ENCODE measurements around the gene PTPRM.

Gene PTPRM

GRCh38 chr18:7808992-7809391 is 241.9 kb downstream of the PTPRM start:
- H3K9ac ChIP-seq (ENCODE audit: low read depth, low read length): no peak overlapping the region
- H3K36me3 ChIP-seq (ENCODE audit: control insufficient read depth, insufficient read depth, low read length): no peaks in the 10 kb centered on the region
- H3K4me1 ChIP-seq (ENCODE audit: control insufficient read depth, insufficient read depth, low read length): peaks cover 22% of the 10 kb centered on the region
- H3K27me3 ChIP-seq (ENCODE audit: control insufficient read depth, insufficient read depth, low read length): no peaks in the 10 kb centered on the region
- no peak overlapping the region for H3K4me3 ChIP-seq (ENCODE audit: low read depth, low read length)
- H3K27ac ChIP-seq (ENCODE audit: low read depth, low read length): no peak overlapping the region
- peaks cover 2% of the 10 kb centered on the region; the same call in 1 of the 2 replicates for H3K9me3 ChIP-seq (ENCODE audit: control insufficient read depth, insufficient read depth, low read length)

GRCh38 chr18:7809455-7809854 is 242.3 kb downstream of the PTPRM start:
- H3K4me3 ChIP-seq (ENCODE audit: low read depth, low read length): no peak overlapping the region
- H3K27me3 ChIP-seq (ENCODE audit: control insufficient read depth, insufficient read depth, low read length): no peaks in the 10 kb centered on the region
- no peak overlapping the region for H3K9ac ChIP-seq (ENCODE audit: low read depth, low read length)
- H3K27ac ChIP-seq (ENCODE audit: low read depth, low read length): no peak overlapping the region
- H3K9me3 ChIP-seq (ENCODE audit: control insufficient read depth, insufficient read depth, low read length): peaks cover 7% of the 10 kb centered on the region
- peaks cover 22% of the 10 kb centered on the region for H3K4me1 ChIP-seq (ENCODE audit: control insufficient read depth, insufficient read depth, low read length)
- H3K36me3 ChIP-seq (ENCODE audit: control insufficient read depth, insufficient read depth, low read length): no peaks in the 10 kb centered on the region

- Histone ChIP-seq H3K9ac (ENCODE audit: low read depth, low read length) (no peak overlapping the region), H3K27me3 (ENCODE audit: control insufficient read depth, insufficient read depth, low read length) (no peaks in the 10 kb centered on the region), H3K4me1 (ENCODE audit: control insufficient read depth, insufficient read depth, low read length) (peaks cover 22% of the 10 kb centered on the region), H3K36me3 (ENCODE audit: control insufficient read depth, insufficient read depth, low read length) (no peaks in the 10 kb centered on the region), H3K9me3 (ENCODE audit: control insufficient read depth, insufficient read depth, low read length) (peaks cover 11% of the 10 kb centered on the region), H3K27ac (ENCODE audit: low read depth, low read length) (no peak overlapping the region), H3K4me3 (ENCODE audit: low read depth, low read length) (no peak overlapping the region)
Observed at GRCh38 chr18:7809978-7810377, 242.9 kb downstream of the PTPRM start.

GRCh38 chr18:7812431-7813063 is 245.4 kb downstream of the PTPRM start:
- Histone ChIP-seq H3K27ac (ENCODE audit: low read depth, low read length) (no peak overlapping the region), H3K4me3 (ENCODE audit: low read depth, low read length) (no peak overlapping the region)

GRCh38 chr18:7813131-7813530 is 246.0 kb downstream of the PTPRM start:
- peaks cover 15% of the 10 kb centered on the region; the same call in 1 of the 2 replicates for H3K4me1 ChIP-seq (ENCODE audit: control insufficient read depth, insufficient read depth, low read length)
- no peaks in the 10 kb centered on the region for H3K36me3 ChIP-seq (ENCODE audit: control insufficient read depth, insufficient read depth, low read length)
- H3K9me3 ChIP-seq (ENCODE audit: control insufficient read depth, insufficient read depth, low read length): peaks cover 22% of the 10 kb centered on the region
- no peak overlapping the region for H3K4me3 ChIP-seq (ENCODE audit: low read depth, low read length)
- no peak overlapping the region for H3K27ac ChIP-seq (ENCODE audit: low read depth, low read length)
- H3K27me3 ChIP-seq (ENCODE audit: control insufficient read depth, insufficient read depth, low read length): no peaks in the 10 kb centered on the region
- no peak overlapping the region for H3K9ac ChIP-seq (ENCODE audit: low read depth, low read length)

More at GRCh38 chr18:7812431-7813063, 245.4 kb downstream of the PTPRM start:
- H3K36me3 ChIP-seq (ENCODE audit: control insufficient read depth, insufficient read depth, low read length): no peaks in the 10 kb centered on the region
- no peaks in the 10 kb centered on the region for H3K27me3 ChIP-seq (ENCODE audit: control insufficient read depth, insufficient read depth, low read length)
- peaks cover 22% of the 10 kb centered on the region for H3K9me3 ChIP-seq (ENCODE audit: control insufficient read depth, insufficient read depth, low read length)
- no peak overlapping the region for H3K9ac ChIP-seq (ENCODE audit: low read depth, low read length)
- peaks cover 15% of the 10 kb centered on the region; the same call in 1 of the 2 replicates for H3K4me1 ChIP-seq (ENCODE audit: control insufficient read depth, insufficient read depth, low read length)

GRCh38 chr18:7814754-7815315 is 247.7 kb downstream of the PTPRM start:
- no peaks in the 10 kb centered on the region for H3K27me3 ChIP-seq (ENCODE audit: control insufficient read depth, insufficient read depth, low read length)
- H3K9me3 ChIP-seq (ENCODE audit: control insufficient read depth, insufficient read depth, low read length): peaks cover 22% of the 10 kb centered on the region
- 0 out of 2 replicates have a peak, but pooled peaks cover 3% of the 10 kb centered on the region for H3K4me1 ChIP-seq (ENCODE audit: control insufficient read depth, insufficient read depth, low read length)
- H3K36me3 ChIP-seq (ENCODE audit: control insufficient read depth, insufficient read depth, low read length): no peaks in the 10 kb centered on the region
- no peak overlapping the region for H3K4me3 ChIP-seq (ENCODE audit: low read depth, low read length)
- no peak overlapping the region for H3K27ac ChIP-seq (ENCODE audit: low read depth, low read length)
- no peak overlapping the region for H3K9ac ChIP-seq (ENCODE audit: low read depth, low read length)

GRCh38 chr18:7815787-7816186 is 248.7 kb downstream of the PTPRM start:
- no peak overlapping the region for H3K4me3 ChIP-seq (ENCODE audit: low read depth, low read length)
- H3K27me3 ChIP-seq (ENCODE audit: control insufficient read depth, insufficient read depth, low read length): no peaks in the 10 kb centered on the region
- H3K4me1 ChIP-seq (ENCODE audit: control insufficient read depth, insufficient read depth, low read length): no peaks in the 10 kb centered on the region
- H3K27ac ChIP-seq (ENCODE audit: low read depth, low read length): no peak overlapping the region
- H3K9me3 ChIP-seq (ENCODE audit: control insufficient read depth, insufficient read depth, low read length): peaks cover 22% of the 10 kb centered on the region
- H3K9ac ChIP-seq (ENCODE audit: low read depth, low read length): no peak overlapping the region
- H3K36me3 ChIP-seq (ENCODE audit: control insufficient read depth, insufficient read depth, low read length): no peaks in the 10 kb centered on the region

- H3K4me1 ChIP-seq (ENCODE audit: control insufficient read depth, insufficient read depth, low read length): peaks cover 2% of the 10 kb centered on the region
- no peak overlapping the region for H3K9ac ChIP-seq (ENCODE audit: low read depth, low read length)
- no peaks in the 10 kb centered on the region for H3K36me3 ChIP-seq (ENCODE audit: control insufficient read depth, insufficient read depth, low read length)
- no peak overlapping the region for H3K27ac ChIP-seq (ENCODE audit: low read depth, low read length)
- no peak overlapping the region for H3K4me3 ChIP-seq (ENCODE audit: low read depth, low read length)
- no peaks in the 10 kb centered on the region for H3K27me3 ChIP-seq (ENCODE audit: control insufficient read depth, insufficient read depth, low read length)
- peaks cover 22% of the 10 kb centered on the region for H3K9me3 ChIP-seq (ENCODE audit: control insufficient read depth, insufficient read depth, low read length)
Observed at GRCh38 chr18:7817575-7818230, 250.6 kb downstream of the PTPRM start.

GRCh38 chr18:7821784-7822183 is 254.7 kb downstream of the PTPRM start:
- Histone ChIP-seq H3K4me3 (ENCODE audit: low read depth, low read length) (no peak overlapping the region), H3K27ac (ENCODE audit: low read depth, low read length) (no peak overlapping the region), H3K9me3 (ENCODE audit: control insufficient read depth, insufficient read depth, low read length) (no peaks in the 10 kb centered on the region), H3K4me1 (ENCODE audit: control insufficient read depth, insufficient read depth, low read length) (peaks cover 7% of the 10 kb centered on the region), H3K27me3 (ENCODE audit: control insufficient read depth, insufficient read depth, low read length) (no peaks in the 10 kb centered on the region), H3K36me3 (ENCODE audit: control insufficient read depth, insufficient read depth, low read length) (no peaks in the 10 kb centered on the region), H3K9ac (ENCODE audit: low read depth, low read length) (no peak overlapping the region)

GRCh38 chr18:7822435-7823331 is 255.6 kb downstream of the PTPRM start:
- H3K27me3 ChIP-seq (ENCODE audit: control insufficient read depth, insufficient read depth, low read length): no peaks in the 10 kb centered on the region
- peak overlapping the region; percentile 53 for H3K27ac ChIP-seq (ENCODE audit: low read depth, low read length)
- H3K36me3 ChIP-seq (ENCODE audit: control insufficient read depth, insufficient read depth, low read length): no peaks in the 10 kb centered on the region
- H3K4me3 ChIP-seq (ENCODE audit: low read depth, low read length): no peak overlapping the region
- H3K9ac ChIP-seq (ENCODE audit: low read depth, low read length): no peak overlapping the region
- H3K9me3 ChIP-seq (ENCODE audit: control insufficient read depth, insufficient read depth, low read length): no peaks in the 10 kb centered on the region
- peaks cover 7% of the 10 kb centered on the region for H3K4me1 ChIP-seq (ENCODE audit: control insufficient read depth, insufficient read depth, low read length)

Data from HUES48 (cell line).